Skin epidermis (tissue), 12 donors: ENCODE results near the gene ZNF710.
"Not testable (repeated sequence)": the region's sequence is repeated elsewhere in the genome, so short reads cannot be mapped to it uniquely, and the experiment has no call there.

Experiments used
- H3K27ac ChIP-seq, 21 experiments: fragments of 200-600 bp; sonication (generic) in 11 of 21; one replicate each; pipeline ENCODE4 v1.5.0; 2020; ENCODE audit warnings: mild to moderate bottlenecking in 3 of 21, inconsistent platforms in 2 of 21, moderate library complexity in 2 of 21
- H3K4me3 ChIP-seq, 7 experiments: fragments of 200-600 bp; sonication (generic) in 2 of 7; one replicate each; pipeline ENCODE4 v1.5.0; 2020; ENCODE audit warnings: inconsistent platforms in 2 of 7, mild to moderate bottlenecking in 2 of 7, moderate library complexity in 1 of 7

Gene ZNF710

GRCh38 chr15:90070623-90071022 is 69.5 kb downstream of the ZNF710 start:
- peak overlapping the region in 10 of 21 experiments; percentile 15 to 67 (median 46) for H3K27ac ChIP-seq
- not testable (repeated sequence) for H3K4me3 ChIP-seq

GRCh38 chr15:90071220-90071807 is 70.2 kb downstream of the ZNF710 start:
- Histone ChIP-seq H3K4me3 (no peak overlapping the region), H3K27ac (peak overlapping the region in 9 of 21 experiments; percentile 15 to 67 (median 47))

GRCh38 chr15:90072978-90073640 is 72.0 kb downstream of the ZNF710 start:
- H3K27ac ChIP-seq: peak overlapping the region in 5 of 21 experiments; percentile 8 to 57 (median 19)

GRCh38 chr15:90074023-90074422 is 72.9 kb downstream of the ZNF710 start:
- Histone ChIP-seq H3K4me3 (no peak overlapping the region), H3K27ac (peak overlapping the region in 2 of 21 experiments; percentile 57 to 75)

More at GRCh38 chr15:90072978-90073640, 72.0 kb downstream of the ZNF710 start:
- H3K4me3 ChIP-seq: no peak overlapping the region

- H3K27ac ChIP-seq: peak overlapping the region in 19 of 21 experiments; percentile 22 to 85 (median 71)
- H3K4me3 ChIP-seq: no peak overlapping the region
Observed at GRCh38 chr15:90074916-90075315, 73.8 kb downstream of the ZNF710 start.

- Histone ChIP-seq H3K27ac (peak overlapping the region in 20 of 21 experiments; percentile 4 to 85 (median 67)), H3K4me3 (no peak overlapping the region)
Observed at GRCh38 chr15:90075420-90076289, 74.5 kb downstream of the ZNF710 start.

- Histone ChIP-seq H3K27ac (peak overlapping the region in 9 of 21 experiments; percentile 48 to 85 (median 76)), H3K4me3 (no peak overlapping the region)
Observed at GRCh38 chr15:90076716-90077115, 75.6 kb downstream of the ZNF710 start.

GRCh38 chr15:90078965-90079364 is 77.8 kb downstream of the ZNF710 start:
- no peak overlapping the region for H3K27ac ChIP-seq
- no peak overlapping the region for H3K4me3 ChIP-seq

- no peak overlapping the region for H3K27ac ChIP-seq
- H3K4me3 ChIP-seq: no peak overlapping the region
Observed at GRCh38 chr15:90079619-90080457, 78.7 kb downstream of the ZNF710 start.

- H3K27ac ChIP-seq: no peak overlapping the region
- H3K4me3 ChIP-seq: no peak overlapping the region
Observed at GRCh38 chr15:90080458-90080755, 79.3 kb downstream of the ZNF710 start.

- H3K27ac ChIP-seq: peak overlapping the region in 2 of 21 experiments; percentile 9 to 31
- H3K4me3 ChIP-seq: no peak overlapping the region
Observed at GRCh38 chr15:90080818-90081393, 79.8 kb downstream of the ZNF710 start.

- H3K27ac ChIP-seq: peak overlapping the region in 10 of 21 experiments; percentile 0 to 38 (median 30)
Observed at GRCh38 chr15:90082140-90082715, 81.1 kb downstream of the ZNF710 start.

GRCh38 chr15:90083419-90083818 is 82.3 kb downstream of the ZNF710 start:
- Histone ChIP-seq H3K4me3 (no peak overlapping the region), H3K27ac (peak overlapping the region in 1 of 21 experiments; percentile 19)

More at GRCh38 chr15:90082140-90082715, 81.1 kb downstream of the ZNF710 start:
- H3K4me3 ChIP-seq: no peak overlapping the region

- no peak overlapping the region for H3K4me3 ChIP-seq
- H3K27ac ChIP-seq: peak overlapping the region in 1 of 21 experiments; percentile 19
Observed at GRCh38 chr15:90083954-90084607, 83.0 kb downstream of the ZNF710 start.

- Histone ChIP-seq H3K27ac (peak overlapping the region in 1 of 21 experiments; percentile 24), H3K4me3 (no peak overlapping the region)
Observed at GRCh38 chr15:90084876-90085423, 83.8 kb downstream of the ZNF710 start.

- no peak overlapping the region for H3K4me3 ChIP-seq
- H3K27ac ChIP-seq: peak overlapping the region in 1 of 21 experiments; percentile 24
Observed at GRCh38 chr15:90085565-90085964, 84.4 kb downstream of the ZNF710 start.

- H3K4me3 ChIP-seq: no peak overlapping the region
- no peak overlapping the region for H3K27ac ChIP-seq
Observed at GRCh38 chr15:90086868-90087268, 85.7 kb downstream of the ZNF710 start.
